CD4-positive, alpha-beta T cell treated with Interleukin-2 at 100 ng/mL for 4 hours (primary cell): Measurements from ENCODE around the gene C20orf202.
A peak's percentile ranks its signal among the peaks of the same experiment; 100 is the strongest.
"Not testable (repeated sequence)": the region's sequence is repeated elsewhere in the genome, so short reads cannot be mapped to it uniquely, and the experiment has no call there.

Experiments used
- DNase-seq: peaks from one replicate; pipeline ENCODE4 v3.0.0-alpha.2; 2020; ENCODE audit warnings: low spot score

The C20orf202 gene

DNA sequence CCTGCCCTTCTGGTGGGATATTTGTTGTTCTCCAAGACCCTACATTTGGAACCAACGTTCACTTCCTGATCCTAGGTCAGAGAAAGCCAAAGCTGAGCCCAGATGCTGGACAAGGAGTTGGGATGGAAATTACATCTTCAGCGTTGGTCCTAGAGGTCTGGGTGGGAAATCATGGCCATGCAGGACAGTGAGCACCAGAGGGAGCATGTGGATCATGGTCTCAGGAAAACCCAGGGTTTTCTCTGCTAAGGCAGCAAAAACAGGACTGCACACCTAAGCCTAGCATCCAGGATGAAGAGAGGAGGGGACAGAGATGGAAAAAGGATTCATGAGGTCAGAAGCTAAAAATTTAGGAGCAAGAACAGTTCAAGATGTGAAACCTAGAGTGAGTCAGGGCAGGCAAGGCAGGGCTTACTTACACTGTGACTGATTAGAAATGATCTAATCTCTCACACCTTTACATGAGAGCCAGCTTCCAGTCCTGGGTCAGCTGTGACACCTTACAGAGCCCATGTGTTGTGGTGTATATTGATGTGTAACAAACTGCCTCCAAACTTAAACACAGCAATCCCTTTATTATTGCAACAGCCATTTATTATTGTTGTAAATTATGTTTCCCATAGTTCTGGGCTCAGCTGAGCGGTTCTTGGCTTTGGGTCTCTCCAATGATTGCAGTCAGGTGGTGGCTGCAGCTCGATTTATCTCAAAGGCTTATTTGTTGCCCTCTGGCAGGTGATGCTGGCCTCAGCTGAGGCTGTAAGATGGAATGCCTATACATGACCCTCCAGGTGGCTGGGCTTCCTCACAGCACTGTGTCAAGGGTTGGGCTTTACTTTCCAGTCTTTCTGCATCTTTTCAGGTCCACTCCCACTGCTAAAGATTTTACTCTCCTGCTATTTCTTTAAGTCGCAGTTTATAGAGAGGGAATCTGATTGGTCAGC lies 6.5 kb downstream of the C20orf202 start:
- no peak for DNase-seq

DNA sequence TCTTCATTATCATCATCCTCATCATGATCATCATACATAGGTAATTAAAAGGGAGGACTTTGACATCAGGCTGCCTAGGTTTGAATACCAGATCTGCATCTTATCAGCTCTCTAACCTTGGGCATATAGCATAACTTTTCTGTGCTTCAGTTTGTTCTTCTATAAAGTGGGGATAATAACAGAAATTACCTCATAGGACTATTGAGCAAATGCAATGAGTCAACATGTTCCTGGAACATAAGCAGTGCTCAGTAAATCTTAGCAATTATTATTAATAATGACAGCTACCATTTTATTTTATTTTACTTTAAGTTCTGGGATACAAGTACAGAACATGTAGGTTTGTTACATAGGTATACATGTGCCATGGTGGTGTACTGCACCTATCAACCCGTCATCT lies 7.2 kb downstream of the C20orf202 start:
- no peak for DNase-seq

DNA sequence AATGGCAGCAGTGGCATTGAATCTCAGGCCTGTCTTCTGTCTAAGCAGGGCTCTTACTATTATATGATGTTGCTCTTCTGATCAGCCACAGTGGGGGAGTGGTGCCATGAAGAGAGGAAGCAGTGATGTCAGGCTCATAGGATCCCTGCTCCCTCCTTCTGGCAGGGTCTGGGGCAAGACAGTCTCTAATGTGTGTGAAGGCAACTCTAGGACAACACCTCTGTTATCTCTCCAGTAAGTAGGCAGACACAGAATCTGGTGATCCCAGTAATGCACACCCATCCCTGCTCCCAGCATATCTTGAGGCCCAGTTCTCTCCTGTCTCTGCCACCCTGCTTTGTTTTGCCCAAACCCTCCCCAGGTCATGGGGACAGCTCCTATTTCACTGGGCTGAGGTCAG lies 8.8 kb downstream of the C20orf202 start:
- DNase-seq = no peak

DNA sequence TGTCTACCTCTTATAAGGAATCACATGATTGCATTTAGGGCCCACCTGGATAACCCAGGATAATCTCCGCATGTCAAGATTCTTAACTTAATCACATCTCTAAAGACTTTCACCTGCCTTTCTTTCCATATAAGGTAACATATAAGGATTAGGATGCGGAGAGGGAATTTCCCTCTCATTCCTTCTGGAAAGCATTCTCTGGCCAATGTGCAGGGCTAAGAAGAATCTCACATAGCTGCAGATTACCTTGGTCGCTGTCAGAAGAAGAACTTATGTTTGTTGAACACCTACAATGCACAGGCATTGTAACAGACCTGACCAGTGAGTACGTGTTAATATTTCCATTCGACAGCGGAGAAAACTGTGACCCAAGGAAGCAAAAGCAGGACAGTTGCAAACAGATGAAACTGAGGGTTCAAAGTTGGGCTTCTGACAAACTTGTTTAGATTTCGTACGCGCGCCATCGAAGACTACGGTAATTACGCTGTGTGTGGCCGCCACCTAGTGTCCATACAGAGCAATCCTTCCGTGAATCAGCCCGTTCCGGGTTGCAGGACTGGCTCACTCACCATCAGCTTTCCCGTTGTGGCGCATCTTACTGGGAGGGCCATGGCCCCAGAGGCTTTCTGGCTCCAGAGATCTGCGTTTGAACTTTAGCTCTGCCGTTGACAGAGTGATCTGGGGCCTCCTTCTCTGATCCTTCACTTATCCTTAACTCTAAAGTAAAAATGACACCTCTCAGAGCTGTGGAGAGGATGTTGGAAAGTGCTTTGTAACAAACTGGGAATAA lies 9.5 kb downstream of the C20orf202 start:
- DNase-seq = peak; percentile 70

DNA sequence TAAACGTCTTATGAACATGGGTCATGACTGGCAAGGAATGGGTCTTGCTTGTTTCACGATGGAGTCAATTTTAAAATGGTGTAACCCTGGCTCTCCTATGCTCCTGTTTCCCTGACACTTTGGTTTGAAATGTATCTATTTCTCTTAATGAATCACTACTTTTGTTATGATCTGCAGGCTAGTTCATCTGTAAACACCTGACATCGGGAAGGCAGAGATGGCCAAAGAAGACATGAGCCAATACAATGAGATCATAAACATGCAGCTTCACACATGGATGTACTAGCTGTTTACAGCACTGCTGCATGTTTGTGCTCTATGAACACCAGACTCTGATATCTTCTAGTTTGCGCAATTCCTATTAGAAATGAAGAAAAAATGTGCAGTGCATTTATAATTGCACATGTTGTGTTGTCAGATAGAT lies 11.6 kb downstream of the C20orf202 start:
- DNase-seq = no peak

DNA sequence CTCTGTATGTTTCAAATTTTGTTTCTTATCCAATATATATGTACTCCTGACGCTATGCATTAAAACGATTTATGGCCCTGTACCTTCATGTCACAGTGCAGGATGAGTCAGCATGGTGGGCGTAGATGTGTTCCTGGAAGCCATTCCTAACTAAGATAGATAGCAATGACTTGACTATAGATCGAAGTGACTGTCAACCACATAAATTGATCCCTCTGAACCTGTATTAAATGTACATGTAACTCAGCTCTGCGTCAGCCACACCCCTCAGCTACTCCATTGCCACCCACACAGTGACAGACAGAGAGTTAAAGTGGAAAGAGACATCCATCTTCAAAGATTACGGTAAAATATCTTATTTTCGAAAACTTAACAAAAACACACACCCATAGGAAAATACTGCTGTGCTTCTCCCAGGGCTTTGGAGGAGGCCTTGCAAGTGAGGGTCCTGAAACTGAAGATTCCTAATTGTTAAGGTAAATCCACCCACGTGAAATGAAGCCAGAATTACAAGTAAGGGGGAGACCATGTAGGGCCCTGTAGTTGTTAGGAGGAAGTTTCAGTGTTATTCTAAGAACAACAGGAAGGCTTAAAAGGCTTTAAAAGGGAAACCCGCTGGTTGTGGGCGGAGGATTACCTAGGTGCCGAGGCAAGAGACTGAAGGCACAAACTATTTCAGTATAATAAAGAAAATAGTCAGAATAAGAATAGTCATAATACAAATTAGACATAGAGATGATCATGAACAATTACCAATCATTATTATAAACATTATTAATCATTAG lies 12.3 kb downstream of the C20orf202 start:
- peak; percentile 30 for DNase-seq

DNA sequence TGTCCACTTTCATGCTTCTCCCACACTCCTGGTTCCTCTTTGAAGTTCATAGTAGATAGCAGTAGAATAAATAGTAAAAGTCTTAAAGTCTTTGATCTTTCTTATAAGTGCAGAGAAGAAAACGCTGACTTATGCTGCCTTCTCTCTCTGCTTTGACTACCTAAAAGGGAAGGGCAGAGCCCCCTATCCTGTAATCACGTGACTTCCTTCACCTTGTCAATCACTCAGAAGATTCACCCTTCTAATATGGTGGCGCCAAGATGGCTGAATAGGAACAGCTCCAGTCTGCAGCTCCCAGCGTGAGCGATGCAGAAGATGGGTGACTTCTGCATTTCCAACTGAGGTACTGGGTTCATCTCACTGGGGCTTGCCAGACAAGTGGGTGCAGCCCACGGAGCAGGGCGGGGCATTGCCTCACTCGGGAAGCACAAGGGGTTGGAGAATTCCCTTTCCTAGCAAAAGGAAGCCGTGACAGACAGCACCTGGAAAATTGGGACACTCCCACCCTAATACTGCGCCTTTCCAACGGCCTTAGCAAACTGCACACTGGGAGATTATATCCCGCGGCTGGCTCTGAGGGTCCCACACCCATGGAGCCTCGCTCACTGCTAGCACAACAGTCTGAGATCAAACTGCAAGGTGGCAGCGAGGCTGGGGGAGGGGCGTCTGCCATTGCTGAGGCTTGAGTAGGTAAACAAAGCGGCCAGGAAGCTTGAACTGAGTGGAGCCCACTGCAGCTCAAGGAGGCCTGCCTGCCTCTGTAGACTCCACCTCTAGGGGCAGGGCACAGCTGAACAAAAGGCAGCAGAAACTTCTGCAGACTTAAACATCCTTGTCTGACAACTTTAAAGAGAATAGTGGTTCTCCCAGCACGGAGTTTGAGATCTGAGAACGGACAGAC lies 13.5 kb downstream of the C20orf202 start:
- DNase-seq = not testable (repeated sequence)

DNA sequence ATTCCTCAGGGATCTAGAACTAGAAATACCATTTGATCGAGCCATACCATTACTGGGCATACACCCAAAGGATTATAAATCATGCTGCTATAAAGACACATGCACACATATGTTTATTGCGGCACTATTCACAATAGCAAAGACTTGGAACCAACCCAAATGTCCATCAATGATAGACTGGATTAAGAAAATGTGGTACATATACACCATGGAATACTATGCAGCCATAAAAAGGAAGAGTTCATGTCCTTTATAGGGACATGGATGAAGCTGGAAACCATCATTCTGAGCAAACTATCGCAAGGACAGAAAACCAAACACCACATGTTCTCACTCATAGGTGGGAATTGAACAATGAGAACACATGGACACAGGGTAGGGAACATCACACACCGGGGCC lies 19.5 kb downstream of the C20orf202 start:
- not testable (repeated sequence) for DNase-seq

DNA sequence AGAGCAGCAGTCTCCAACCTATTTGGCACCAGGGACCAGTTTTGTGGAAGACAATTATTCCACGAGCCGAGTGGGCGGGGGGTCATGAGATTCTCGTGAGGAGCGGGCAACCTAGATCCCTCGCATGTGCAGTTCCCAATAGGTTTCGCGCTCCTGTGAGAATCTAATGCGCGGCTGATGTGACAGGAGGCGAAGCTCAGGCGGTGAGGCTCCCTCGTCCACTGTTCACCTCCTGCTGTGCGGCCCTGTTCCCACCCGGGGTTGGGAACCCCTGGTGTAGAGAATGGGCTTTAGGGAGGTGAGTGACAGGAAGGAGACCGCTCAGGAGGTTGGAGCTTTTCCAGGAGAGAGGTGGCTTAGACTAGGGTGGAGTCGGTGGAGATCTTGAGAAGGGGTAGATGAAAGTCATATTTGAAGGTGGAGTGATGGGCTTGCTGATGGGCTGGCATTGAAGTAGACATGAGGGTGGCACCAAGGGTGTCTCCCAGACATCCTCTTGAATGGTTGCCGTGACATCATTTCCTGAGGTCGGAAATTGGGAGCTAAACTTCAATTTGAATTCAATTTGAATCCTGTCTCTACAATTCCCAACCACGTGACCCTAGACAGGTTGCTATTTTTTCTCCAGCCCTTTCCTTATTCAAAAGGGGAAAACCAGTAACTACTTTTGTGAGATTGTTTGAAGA lies 21.1 kb downstream of the C20orf202 start:
- DNase-seq = peak; percentile 4

DNA sequence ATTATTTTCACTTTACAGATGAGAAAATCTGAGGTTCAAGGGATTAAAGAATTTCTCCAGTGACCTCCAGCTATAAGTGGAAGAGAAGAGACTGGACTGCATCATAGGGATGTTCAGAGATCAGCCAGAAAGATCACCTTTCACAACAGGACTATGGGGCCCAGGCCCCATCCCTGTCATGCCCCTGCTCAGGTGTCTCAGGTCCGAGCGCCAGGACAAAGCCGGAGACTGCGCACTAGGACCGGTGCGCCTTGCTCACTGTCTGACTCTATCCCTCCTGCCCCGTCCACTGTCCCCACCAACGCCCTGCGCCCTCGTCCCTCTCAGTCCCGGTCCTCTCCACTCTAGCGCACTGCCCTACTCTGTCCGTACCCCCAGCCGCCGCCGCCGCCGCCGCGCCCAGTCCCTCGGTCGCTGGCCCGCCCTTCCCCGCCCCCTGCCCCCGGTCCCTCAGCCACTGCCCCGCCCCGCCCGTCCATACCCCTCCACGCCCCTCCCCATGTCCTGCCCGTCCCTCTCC lies 22.1 kb downstream of the C20orf202 start:
- DNase-seq = no peak

DNA sequence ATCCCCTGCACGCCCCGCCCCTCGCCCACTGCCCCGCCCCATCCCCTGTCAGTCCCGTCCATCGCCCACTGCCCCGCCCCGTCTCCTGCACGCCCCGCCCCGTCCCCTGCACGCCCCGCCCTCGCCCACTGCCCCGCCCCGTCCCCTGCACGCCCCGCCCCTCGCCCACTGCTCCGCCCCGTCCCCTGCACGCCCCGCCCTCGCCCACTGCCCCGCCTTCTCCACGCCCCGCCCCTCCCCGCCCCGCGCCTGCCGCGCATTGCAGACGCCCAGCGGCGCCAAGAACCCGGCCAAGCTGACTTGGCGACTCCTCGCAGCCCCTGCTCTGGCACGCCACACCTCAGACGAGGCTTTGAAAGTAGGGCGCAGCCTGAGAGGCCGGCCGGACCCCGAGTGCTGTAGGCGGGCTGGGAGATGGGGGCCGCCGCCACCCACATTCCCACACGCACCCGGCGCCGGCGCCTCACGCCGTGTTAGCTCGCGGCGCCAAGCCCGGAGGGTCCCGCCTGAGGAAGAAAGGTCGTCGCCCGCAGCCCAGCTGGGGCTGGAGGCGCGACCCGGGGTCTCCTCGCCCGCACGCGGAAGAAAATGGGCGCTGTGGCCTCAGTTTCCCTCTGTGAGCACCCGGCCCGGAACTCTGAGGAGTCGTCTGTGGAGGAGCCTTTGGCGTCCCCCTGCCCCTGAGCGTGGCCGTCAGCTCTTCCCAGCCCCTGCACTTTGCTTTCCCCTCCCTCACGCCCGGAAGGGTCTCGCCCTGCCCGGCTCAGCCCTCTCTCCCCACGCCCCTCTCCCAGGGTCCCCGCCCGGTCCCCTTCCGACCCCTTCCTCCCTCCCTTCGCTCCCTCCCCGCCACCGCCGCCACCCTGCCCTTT lies 22.8 kb downstream of the C20orf202 start, which contains the start of gene RAD21L1:
TSS of gene RAD21L1 (plus strand) at position 262 of the 872 bp plus-strand sequence. CDS start 2,410 bp downstream, outside the sequence.
- DNase-seq = peak; percentile 73

DNA sequence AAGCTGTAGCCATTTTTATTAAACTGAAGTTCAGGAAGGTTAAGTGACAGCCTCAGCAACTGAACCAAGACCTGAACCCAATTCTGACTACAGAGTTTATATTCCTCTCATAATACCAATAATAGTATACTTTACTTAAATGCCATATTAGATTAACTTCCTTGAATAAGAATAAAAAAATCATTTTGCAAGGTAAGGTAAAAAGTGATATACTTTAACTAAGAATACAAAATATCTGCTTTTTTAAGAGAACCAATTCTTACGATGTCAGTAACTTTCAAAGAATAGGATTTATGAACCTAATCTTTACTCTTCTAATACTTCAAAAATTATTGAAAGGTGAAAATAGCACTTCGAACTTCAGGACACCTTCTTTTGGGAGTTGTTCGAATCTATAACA lies 26.3 kb downstream of the C20orf202 start:
- no peak for DNase-seq

DNA sequence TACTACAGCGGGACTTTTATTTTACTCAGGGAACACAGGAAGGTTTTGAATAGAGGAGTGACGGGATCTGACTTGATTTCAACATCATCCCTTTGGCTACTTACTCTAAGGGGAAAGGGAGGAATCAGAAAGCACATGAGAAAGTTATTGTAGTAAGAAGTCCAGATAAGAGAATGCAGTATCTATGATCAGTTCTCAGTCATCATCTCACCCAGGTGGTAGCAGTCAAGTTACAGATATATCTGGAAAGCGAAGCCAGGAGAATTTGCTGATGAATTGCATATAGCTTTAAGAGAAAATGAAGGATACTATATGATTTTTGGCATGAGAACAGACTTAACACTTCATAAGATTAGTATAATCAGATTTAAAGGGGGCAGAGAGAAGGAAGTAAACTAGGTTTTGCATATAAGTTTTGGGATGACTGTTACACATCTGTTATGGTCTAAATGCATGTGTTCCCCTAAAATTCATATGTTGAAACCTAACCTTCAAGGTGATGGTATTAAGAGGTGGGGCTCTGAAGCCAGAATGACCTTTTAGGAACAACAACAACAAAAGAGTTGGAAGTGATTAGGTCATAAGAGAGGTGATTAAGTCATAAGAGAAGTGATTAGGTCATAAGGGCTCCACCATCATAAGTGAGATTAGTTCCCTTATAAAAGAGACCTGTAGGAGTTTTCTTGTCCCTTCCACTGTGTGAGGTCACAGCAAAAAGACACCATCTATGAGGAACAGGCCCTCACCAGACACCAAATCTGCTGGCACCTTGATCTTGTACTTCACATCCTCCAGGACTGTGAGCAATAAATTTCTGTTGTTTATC lies 29.2 kb downstream of the C20orf202 start:
- no peak for DNase-seq

DNA sequence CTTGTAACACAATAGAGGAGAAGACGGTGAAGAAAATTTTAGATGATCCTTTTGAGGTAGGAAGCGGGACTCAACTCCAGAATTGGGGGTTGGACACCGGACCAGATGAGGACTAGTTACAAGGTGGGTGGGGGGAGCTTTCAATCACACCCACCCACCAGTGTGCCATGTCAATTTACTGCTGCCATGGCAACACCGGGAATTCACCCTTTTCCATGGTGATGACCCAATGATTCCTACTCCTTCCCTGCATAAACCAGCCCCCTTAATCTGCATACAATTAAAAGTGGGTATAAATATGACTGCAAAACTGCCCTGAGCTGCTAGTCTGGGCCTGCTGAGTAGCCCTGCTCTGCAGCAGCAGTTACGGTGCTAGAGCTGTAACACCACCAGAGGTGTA lies 37.3 kb downstream of the C20orf202 start:
- no peak for DNase-seq

DNA sequence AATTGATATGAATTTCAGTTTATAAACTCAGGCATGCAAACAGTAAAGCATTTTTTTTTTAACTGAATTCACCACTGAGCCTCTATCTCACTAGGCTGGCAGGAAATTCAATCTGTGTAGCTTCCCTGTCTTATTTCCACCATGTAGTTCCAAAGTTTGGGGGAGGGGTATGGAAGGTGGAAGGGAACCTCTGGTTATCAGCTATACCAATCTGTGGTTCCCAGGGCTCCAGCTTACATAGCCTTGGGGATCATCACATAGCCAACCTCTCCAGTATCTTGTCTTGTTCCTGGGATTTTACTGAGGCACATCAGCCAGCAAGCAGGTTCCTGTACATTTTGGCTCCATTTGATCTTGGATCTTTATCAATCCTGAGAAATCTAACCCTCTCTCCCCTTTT lies 38.2 kb downstream of the C20orf202 start:
- DNase-seq = no peak

DNA sequence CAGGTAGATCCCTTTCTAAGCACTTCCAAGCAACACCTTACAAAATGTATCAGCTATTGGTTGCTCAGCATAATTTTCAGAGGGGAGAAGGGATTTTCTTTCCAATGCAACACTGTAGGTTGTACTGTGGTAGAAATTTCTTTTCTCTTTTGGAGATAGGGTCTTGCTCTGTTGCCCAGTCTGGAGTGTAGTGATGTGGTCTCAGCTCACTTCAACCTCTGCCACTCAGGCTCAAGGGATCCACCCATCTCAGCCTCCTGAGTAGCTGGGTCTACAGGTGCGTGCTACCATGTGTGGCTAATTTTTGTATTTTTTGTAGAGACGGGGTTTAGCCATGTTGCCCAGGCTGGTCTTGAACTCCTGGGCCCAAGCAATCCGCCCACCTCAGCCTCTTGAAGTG lies 38.8 kb downstream of the C20orf202 start:
- no peak for DNase-seq

DNA sequence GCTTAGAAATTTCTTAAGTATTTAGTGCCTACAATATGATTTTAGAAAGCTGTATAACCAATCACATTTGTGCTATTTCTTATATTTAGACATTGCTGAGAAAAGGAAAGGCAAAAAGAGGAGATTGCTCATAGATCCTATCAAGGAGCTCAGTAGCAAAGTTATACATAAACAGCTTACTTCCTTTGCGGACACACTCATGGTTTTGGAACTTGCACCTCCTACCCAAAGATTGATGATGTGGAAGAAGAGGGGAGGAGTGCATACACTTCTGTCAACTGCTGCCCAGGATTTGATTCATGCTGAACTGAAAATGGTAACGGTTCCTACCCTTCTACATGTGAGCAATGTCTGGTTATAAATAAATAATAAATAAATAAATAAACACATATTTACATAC lies 39.3 kb downstream of the C20orf202 start:
- no peak for DNase-seq

DNA sequence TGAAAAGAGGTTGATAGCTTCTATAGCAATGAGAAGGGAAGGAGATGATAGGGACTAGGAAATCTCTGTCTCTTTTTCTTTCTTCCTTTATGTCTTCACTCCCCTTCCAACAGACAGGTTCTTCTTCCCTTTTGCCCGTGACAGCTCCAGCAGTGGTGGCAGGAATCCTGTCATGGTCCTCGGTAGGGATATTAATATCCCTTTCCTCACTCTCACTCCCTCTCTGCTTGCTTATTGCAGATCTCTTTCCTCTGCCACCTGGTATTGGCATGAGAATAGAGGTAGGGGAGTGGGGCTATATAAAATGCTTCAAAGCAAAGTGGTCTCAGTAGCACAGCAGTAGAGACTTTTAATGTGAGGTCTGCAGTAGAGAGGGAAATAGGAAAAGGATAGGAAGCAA lies 42.3 kb downstream of the C20orf202 start:
- no peak for DNase-seq
